IPS-20b (cell line): ENCODE data around the gene SERPINA9.
"Not testable (repeated sequence)": the region's sequence is repeated elsewhere in the genome, so short reads cannot be mapped to it uniquely, and the experiment has no call there.

Source experiments
- H3K27ac ChIP-seq: one replicate; pipeline ENCODE4 v1.5.1; 2013; ENCODE audit warnings: low read length
- H3K27me3 ChIP-seq: 2 replicates; pipeline ENCODE4 v1.6.1; 2013; ENCODE audit warnings: mild to moderate bottlenecking, low read length, inconsistent platforms; ENCODE audit not compliant: insufficient read depth
- H3K36me3 ChIP-seq: 2 replicates; pipeline ENCODE4 v1.6.1; 2013; ENCODE audit warnings: low read depth, mild to moderate bottlenecking, inconsistent platforms, low read length, moderate library complexity; ENCODE audit not compliant: insufficient read depth
- H3K4me1 ChIP-seq: 2 replicates; pipeline ENCODE4 v1.6.1; 2013; ENCODE audit warnings: mild to moderate bottlenecking, control low read depth, inconsistent platforms, low read length, moderate library complexity; ENCODE audit not compliant: insufficient read depth
- H3K4me3 ChIP-seq: 2 replicates; pipeline ENCODE4 v1.5.1; 2013; ENCODE audit warnings: mild to moderate bottlenecking, low read length, inconsistent platforms
- H3K9ac ChIP-seq: 2 replicates; pipeline ENCODE4 v1.6.1; 2013; ENCODE audit warnings: low read depth, mild to moderate bottlenecking, inconsistent platforms, low read length, moderate library complexity
- H3K9me3 ChIP-seq: 2 replicates; pipeline ENCODE4 v1.6.1; 2013; ENCODE audit warnings: mild to moderate bottlenecking, low read depth, low read length, inconsistent platforms; ENCODE audit not compliant: insufficient read depth

The SERPINA9 gene

DNA sequence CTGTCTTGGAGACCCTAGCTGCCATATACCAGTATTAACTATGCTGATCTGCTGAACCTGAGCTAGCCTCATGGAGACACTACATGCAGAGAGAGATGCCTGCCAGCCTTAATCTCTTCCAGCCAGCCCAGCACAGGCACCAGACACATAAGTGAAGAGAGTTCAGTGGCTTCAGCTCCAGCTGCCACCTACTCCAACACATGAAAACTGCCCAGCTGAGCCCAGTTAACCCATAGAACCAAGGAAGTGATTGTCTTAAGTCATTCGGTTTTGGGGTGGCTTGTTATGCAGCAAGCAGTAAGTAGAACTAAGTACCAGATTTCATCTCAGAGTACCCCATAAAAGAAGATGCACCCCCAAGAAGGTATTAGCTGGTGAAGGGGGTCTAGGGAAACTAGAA, 31.0 kb downstream of the SERPINA9 start:
- no peak overlapping the region for H3K27ac ChIP-seq
- H3K36me3 ChIP-seq: no peaks in the 10 kb centered on the region
- no peak overlapping the region for H3K4me3 ChIP-seq
- H3K9ac ChIP-seq: no peak overlapping the region
- no peaks in the 10 kb centered on the region for H3K27me3 ChIP-seq
- H3K9me3 ChIP-seq: no peaks in the 10 kb centered on the region
- peaks cover 1% of the 10 kb centered on the region; the same call in 1 of the 2 replicates for H3K4me1 ChIP-seq

DNA sequence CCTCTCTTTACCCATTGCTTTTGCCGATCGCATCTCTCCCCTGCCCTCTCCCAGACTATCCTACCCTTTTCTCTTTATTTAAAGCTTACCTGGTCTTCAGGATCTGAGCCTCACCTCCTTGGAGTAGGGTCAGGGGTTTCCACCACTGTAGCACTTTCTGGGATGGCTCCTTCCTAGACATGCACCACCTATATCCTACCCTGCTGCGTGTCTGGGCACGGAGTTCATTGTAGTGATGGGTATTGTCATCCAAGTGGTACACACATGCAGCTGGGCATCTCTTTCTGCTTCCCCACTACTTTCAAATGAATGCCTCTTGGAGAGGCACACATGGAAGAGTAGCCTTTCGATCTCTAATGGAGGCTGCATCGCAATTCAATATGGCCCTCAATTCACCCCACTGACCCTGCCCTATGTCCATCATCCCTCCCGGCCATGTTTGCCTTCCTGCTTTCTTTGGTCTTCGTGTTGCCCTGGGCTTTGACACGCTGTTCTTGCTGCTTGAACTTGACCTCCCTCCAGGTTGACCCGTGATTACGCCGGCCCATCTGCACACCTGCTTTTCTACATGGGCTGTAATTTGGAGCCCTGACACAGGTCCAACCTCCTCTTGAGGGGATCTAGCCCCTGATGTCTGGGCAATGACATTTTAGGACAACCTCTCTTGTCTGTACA, 34.3 kb downstream of the SERPINA9 start:
- Histone ChIP-seq H3K27me3 (no peaks in the 10 kb centered on the region), H3K4me3 (no peak overlapping the region), H3K4me1 (no peaks in the 10 kb centered on the region), H3K36me3 (no peaks in the 10 kb centered on the region), H3K27ac (no peak overlapping the region), H3K9ac (no peak overlapping the region), H3K9me3 (no peaks in the 10 kb centered on the region)

DNA sequence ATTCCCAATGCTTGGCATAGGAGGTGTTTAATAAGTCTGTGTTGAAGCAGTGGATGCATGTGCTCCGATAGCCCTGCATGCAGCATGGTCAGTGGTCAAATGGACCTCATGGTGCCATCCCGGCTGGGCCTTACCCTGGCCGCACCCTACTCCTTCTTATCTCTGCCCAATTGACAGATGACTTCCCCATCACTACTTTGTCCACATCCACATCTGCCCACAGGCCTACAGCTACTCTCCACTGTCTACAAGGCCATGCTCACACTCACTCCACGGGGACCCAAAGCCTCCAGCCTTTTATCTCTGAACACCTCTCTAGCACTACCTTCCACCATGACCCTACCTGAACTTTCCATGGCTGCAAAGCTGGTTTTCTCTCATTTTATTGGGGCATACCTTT, 34.9 kb downstream of the SERPINA9 start:
- no peaks in the 10 kb centered on the region for H3K27me3 ChIP-seq
- no peaks in the 10 kb centered on the region for H3K9me3 ChIP-seq
- H3K36me3 ChIP-seq: no peaks in the 10 kb centered on the region
- H3K27ac ChIP-seq: no peak overlapping the region
- H3K9ac ChIP-seq: no peak overlapping the region
- H3K4me1 ChIP-seq: no peaks in the 10 kb centered on the region
- no peak overlapping the region for H3K4me3 ChIP-seq

DNA sequence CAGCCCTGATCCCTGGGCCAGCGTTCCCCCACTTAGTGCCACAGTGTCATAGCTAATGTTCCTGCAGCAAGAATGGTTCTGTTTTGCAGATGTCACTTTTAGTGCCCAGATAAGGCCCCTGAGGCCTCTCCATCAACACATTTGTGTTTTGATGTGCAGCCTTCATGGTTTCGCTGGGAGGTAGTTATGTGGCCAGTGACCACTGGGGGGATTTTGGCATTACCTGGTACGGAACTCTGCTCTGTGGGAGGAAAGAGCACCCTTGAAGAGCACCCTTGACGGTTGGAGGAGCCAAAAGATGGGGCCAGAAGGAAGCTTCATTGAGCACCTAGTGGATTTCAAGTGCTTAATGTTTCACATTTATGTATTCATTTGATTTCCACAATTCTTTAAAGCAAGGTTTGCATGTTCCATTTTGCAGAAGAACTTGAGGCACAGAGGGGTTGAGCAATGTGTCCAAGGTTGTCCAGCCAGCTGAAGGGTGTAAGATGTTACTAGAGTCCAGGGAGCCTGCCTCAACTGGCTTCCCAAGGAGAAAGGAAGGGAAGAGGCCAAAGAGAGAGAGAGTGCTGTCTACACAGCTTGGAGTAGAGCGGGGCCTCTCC, 36.4 kb downstream of the SERPINA9 start:
- H3K27ac ChIP-seq: no peak overlapping the region
- H3K9ac ChIP-seq: no peak overlapping the region
- H3K4me1 ChIP-seq: no peaks in the 10 kb centered on the region
- H3K4me3 ChIP-seq: no peak overlapping the region
- no peaks in the 10 kb centered on the region; the same call in 1 of the 2 replicates for H3K9me3 ChIP-seq
- H3K36me3 ChIP-seq: no peaks in the 10 kb centered on the region
- H3K27me3 ChIP-seq: no peaks in the 10 kb centered on the region

DNA sequence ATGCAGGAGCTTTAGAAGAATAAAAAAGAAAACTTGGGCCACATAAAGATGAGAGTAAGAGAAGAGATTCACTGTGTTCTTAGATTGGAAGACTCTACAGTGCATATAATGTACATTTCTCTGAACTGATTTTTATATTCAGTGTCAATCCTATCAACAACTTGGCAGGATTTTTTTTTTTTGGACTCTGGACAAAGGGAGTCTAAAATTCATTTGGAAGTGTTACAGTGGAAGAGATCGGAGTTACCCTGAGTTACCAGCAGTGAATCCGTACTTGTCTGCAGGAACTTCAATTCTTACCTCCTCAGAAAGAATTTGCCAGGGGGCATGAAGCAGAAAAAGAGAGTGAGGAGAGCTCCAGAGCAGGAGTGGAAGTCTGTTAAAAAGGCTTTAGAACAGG, 47.4 kb downstream of the SERPINA9 start:
- Histone ChIP-seq H3K27me3 (no peaks in the 10 kb centered on the region; the same call in 1 of the 2 replicates), H3K4me3 (no peak overlapping the region), H3K9me3 (no peaks in the 10 kb centered on the region), H3K36me3 (no peaks in the 10 kb centered on the region), H3K9ac (no peak overlapping the region), H3K27ac (no peak overlapping the region), H3K4me1 (no peaks in the 10 kb centered on the region)

DNA sequence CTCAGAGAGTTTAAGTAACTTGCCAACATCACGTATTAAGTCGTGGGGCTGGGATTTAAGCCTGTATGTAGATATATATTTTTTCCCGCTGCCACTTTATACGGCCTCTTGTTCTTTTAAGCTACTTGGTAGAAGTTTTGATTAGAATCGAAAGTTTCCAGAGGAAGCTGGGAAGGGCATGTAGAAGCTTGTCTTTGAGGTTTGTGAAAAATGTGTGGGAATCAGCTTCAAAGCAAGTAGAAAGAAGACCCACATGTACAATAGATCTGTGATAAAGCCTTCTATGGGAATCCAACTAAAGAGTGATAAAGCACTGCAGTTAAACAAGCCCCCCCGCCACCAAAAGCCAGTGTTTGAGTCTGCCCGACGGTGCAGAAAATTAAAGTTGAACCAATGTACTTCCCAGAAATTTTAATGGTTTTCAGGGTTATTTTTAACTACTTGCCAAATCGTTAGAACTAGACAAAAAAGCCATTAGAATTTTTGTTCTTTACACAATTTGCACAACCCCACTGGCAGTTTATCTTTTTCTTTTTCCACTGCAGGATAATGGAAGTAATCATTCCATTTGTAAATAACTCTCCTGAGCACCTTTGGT, 48.9 kb downstream of the SERPINA9 start:
- Histone ChIP-seq H3K4me3 (no peak overlapping the region), H3K27ac (no peak overlapping the region), H3K36me3 (no peaks in the 10 kb centered on the region), H3K9me3 (no peaks in the 10 kb centered on the region), H3K9ac (no peak overlapping the region), H3K4me1 (no peaks in the 10 kb centered on the region), H3K27me3 (no peaks in the 10 kb centered on the region; the same call in 1 of the 2 replicates)

DNA sequence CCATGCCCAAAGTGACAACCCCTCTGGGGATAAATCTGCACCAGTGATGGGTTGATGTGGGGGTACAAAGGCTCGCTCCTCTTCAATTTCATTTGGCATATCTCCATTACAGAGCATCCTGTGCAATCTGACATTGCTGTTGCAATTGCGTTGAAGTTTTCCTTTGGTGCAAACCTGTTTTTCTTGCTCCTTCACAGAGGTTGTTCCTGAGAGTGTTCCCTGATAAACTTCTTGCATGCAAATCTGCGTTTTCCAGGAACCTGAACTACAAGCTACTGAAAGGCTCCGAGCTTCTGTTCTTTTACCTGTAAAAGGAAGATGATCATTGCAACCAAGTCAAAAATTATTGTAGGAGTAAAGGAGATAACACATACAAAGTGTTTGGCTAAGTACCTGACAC, 49.5 kb downstream of the SERPINA9 start:
- Histone ChIP-seq H3K4me1 (no peaks in the 10 kb centered on the region), H3K36me3 (no peaks in the 10 kb centered on the region), H3K9ac (no peak overlapping the region), H3K27ac (no peak overlapping the region), H3K4me3 (no peak overlapping the region), H3K9me3 (no peaks in the 10 kb centered on the region), H3K27me3 (no peaks in the 10 kb centered on the region; the same call in 1 of the 2 replicates)

DNA sequence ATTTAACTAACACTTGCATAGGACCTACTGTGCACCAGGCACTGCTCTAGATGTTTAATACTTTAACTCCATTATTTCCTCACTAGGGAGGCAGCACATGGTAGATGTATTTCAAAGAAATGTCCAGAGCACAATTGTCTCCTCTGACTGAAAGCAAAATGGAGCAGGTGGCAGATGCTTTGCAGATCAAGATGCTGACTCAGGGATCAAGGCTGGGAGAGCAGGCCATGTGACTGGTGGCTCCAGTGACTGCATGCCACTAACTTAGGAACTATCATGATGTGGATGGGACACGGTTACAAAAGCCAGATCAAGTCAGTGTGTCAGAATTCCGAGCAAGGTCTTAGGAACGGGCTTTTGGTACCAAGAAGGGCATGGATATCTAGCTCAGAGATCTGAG, 51.6 kb downstream of the SERPINA9 start:
- H3K4me1 ChIP-seq: no peaks in the 10 kb centered on the region
- no peak overlapping the region for H3K4me3 ChIP-seq
- no peaks in the 10 kb centered on the region for H3K36me3 ChIP-seq
- H3K27me3 ChIP-seq: no peaks in the 10 kb centered on the region; the same call in 1 of the 2 replicates
- no peaks in the 10 kb centered on the region for H3K9me3 ChIP-seq
- H3K27ac ChIP-seq: no peak overlapping the region
- no peak overlapping the region for H3K9ac ChIP-seq

DNA sequence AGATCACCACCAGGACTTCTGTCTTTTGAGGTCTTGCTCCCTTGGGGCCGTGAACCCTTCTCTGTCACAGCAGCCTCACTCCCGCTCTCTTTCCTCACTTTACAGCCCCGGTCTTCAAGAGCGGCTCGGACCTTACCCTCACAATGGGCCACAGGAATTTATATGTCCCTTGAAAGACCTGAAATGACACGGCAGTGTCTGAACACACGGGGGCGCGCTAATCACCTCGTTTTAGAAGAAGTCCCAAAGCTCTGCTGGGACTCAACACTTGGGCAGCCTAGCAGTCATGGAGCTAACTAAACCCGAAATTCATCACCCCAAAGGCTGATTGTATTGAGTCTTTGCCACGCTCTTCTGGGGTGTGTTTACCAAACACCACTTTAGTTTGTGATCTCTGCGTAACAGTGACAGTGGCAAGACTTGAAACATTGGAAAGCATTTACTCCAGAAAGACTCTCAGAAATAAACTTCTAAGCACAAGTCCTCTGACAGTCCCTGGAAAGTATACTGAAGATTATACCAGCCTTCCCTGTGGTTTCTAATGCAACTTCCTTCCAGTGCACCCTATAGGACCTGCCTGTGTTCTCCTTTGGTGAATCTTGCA, 52.4 kb downstream of the SERPINA9 start:
- Histone ChIP-seq H3K9me3 (no peaks in the 10 kb centered on the region), H3K4me3 (no peak overlapping the region), H3K36me3 (no peaks in the 10 kb centered on the region), H3K27ac (no peak overlapping the region), H3K27me3 (no peaks in the 10 kb centered on the region; the same call in 1 of the 2 replicates), H3K9ac (no peak overlapping the region), H3K4me1 (no peaks in the 10 kb centered on the region)

DNA sequence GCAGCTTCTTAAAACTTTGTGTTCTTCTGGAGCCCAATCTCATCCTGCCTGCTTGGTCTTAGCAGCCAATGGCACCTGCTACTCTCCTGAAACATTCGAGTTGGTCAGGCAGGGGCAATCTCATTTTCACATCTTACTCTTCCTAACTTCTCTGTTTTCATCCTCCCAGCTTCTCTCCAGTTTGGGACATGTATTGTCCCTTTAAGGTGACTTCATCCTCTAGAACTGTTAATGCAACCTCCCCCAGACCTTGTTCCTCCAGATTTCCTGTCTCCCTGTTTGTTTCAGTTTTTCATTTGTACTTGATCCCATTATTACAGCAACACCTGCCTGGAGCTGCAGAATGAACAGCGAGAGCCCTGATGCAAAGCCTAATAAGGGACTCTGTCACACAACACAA, 54.7 kb downstream of the SERPINA9 start:
- H3K9ac ChIP-seq: no peak overlapping the region
- no peaks in the 10 kb centered on the region for H3K36me3 ChIP-seq
- no peaks in the 10 kb centered on the region for H3K4me1 ChIP-seq
- no peak overlapping the region for H3K27ac ChIP-seq
- H3K4me3 ChIP-seq: no peak overlapping the region
- no peaks in the 10 kb centered on the region for H3K9me3 ChIP-seq
- H3K27me3 ChIP-seq: no peaks in the 10 kb centered on the region; the same call in 1 of the 2 replicates

DNA sequence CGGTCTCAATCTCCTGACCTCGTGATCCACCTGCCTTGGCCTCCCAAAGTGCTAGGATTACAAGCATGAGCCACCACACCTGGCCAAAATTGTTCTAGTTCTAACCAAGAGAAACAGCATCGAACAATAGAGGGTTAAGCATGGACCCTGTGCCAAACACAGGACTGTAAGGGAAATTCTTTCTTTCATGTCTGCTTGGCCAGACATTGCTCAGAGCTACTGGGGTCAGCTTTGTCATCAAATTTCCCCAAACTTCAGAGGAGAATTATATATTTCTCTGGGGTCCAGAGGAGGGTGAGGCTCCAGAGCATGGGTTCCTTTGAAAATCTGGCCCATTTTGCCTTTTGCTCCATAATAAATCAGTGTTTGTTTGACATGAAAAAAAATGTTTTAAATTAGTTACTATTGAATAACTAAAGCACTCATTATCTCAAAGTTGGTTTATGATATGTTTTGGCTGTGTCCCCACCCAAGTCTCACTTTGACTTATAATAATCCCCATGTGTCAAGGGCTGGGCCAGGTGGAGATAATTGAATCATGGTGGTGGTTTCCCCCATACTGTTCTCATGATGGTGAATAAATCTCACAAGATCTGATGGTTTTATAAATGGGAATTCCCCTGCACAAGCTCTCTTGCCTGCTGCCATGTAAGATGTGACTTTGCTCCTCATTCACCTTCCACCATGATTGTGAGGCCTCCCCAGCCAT, 58.3 kb downstream of the SERPINA9 start:
- not testable (repeated sequence) for H3K4me1 ChIP-seq

More for the DNA sequence above, 58.3 kb downstream of the SERPINA9 start:
- H3K4me3 ChIP-seq, H3K27me3 ChIP-seq, H3K9me3 ChIP-seq, H3K36me3 ChIP-seq, H3K9ac ChIP-seq, H3K27ac ChIP-seq: not testable (repeated sequence)
